ENCODE data around the gene RSPH3. TPM values are rescaled to one million over a fixed set of nuclear protein-coding genes. Genes with fewer than 3 reads are reported as not detected.

Gene RSPH3
- total RNA-seq, 3 donors from 2014 or later (not counting 1 experiment from before 2014, with no cell fraction given): 1.5 to 2.9 (median 2.4) TPM

DNA sequence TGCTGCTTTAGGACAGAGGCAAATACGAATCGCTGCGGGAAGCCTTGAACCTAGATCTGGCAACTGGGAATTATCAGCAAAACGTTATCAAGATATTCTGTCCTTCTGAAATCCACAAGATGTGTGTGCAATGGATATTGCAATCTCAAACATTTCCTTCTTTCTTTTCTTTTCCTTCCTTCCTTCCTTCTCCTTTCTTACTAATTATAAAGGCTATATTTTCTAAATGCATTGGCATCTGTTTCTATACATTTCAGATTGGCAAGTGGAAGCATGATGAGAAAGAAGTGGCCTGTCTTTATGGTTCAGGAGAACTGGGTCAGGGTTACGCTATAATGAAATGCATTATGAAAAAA, 42.8 kb upstream of the RSPH3 start:
- Mint-ChIP-seq H3K4me3 (peak overlapping the region; percentile 98), H3K27me3 (ENCODE audit: low read depth in 2 of 2) (no peaks in the 10 kb centered on the region), H3K9me3 (no peaks in the 10 kb centered on the region), H3K36me3 (peaks cover 37% of the 10 kb centered on the region), H3K27ac (peak overlapping the region; percentile 97), H3K4me1 (peaks cover 68 to 69% of the 10 kb centered on the region in 2 donors)
- WGBS (ENCODE audit: insufficient coverage): 6% methylated on average over 5 of the region's 5 CpGs
- no peak for DNase-seq
- no peak for ATAC-seq
- H3K4me1 ChIP-seq (ENCODE audit: control insufficient read depth, insufficient read depth, low read length): peaks cover 47% of the 10 kb centered on the region
- H3K27ac ChIP-seq (ENCODE audit: low read length): peak overlapping the region; percentile 87
- TF ChIP-seq CTCF (IDR thresholded peaks at IDR 0.05): peak; percentile 68
- peaks cover 57% of the 10 kb centered on the region for H3K36me3 ChIP-seq (ENCODE audit: control insufficient read depth, insufficient read depth, low read length)
- peak overlapping the region; percentile 61 for H3K4me3 ChIP-seq (ENCODE audit: low read length)
- no peaks in the 10 kb centered on the region for H3K9me3 ChIP-seq (ENCODE audit: control insufficient read depth, insufficient read depth, low read length)
- intact Hi-C loops (cut with micrococcal nuclease): loop anchor here (1.0 to 10.0 kb wide), 4 partner anchors 19 to 1898 kb away; no protein-coding TSS in a partner anchor
- H3K27me3 ChIP-seq (ENCODE audit: control insufficient read depth, insufficient read depth, low read length): no peaks in the 10 kb centered on the region

GRCh38 chr6:159042003-159042825, 42.2 kb upstream of the RSPH3 start:
- H3K4me3 Mint-ChIP-seq: peak overlapping the region; percentile 98
- H3K9me3 Mint-ChIP-seq: no peaks in the 10 kb centered on the region
- peak overlapping the region; percentile 97 for H3K27ac Mint-ChIP-seq
- H3K36me3 ChIP-seq (ENCODE audit: control insufficient read depth, insufficient read depth, low read length): peaks cover 63% of the 10 kb centered on the region
- H3K9me3 ChIP-seq (ENCODE audit: control insufficient read depth, insufficient read depth, low read length): no peaks in the 10 kb centered on the region
- H3K4me1 Mint-ChIP-seq: peaks cover 74 to 75% of the 10 kb centered on the region in 2 donors
- H3K4me3 ChIP-seq (ENCODE audit: low read length): peak overlapping the region; percentile 61
- H3K27me3 Mint-ChIP-seq (ENCODE audit: low read depth in 2 of 2): no peaks in the 10 kb centered on the region
- DNase-seq: peak; percentile 62 to 95
- H3K27me3 ChIP-seq (ENCODE audit: control insufficient read depth, insufficient read depth, low read length): no peaks in the 10 kb centered on the region
- H3K27ac ChIP-seq (ENCODE audit: low read length): peak overlapping the region; percentile 87
- H3K4me1 ChIP-seq (ENCODE audit: control insufficient read depth, insufficient read depth, low read length): peaks cover 53% of the 10 kb centered on the region
- peaks cover 43% of the 10 kb centered on the region for H3K36me3 Mint-ChIP-seq
- intact Hi-C loops (cut with micrococcal nuclease): loop anchor here (1.0 to 10.0 kb wide), 4 partner anchors 20 to 1897 kb away; no protein-coding TSS in a partner anchor
- 13% methylated on average over 14 of the region's 14 CpGs for WGBS (ENCODE audit: insufficient coverage)
- TF ChIP-seq CTCF (IDR thresholded peaks at IDR 0.05): peak; percentile 99
- ATAC-seq: peak; percentile 43 to 75 (median 56)

DNA sequence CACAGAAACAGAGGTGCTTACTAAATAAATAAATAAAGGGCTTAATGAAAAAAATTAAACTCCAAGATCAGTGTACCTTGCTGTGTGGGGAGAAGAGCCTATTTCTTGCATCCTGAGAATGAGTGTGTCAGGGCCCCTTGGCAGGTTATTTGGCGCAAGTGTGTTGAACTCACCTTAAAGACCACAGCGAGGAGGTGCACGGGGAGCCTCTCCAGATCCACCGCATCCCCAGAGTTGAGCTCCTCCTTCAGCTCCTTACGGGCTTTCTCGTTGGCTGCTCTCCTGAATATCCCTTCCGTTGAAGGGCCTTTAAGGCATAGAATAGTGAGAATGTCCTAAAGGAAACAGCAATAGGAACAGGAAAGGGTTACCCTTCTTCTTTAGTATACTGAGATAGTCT, 41.2 kb upstream of the RSPH3 start:
- H3K4me3 Mint-ChIP-seq: peak overlapping the region; percentile 98
- H3K36me3 ChIP-seq (ENCODE audit: control insufficient read depth, insufficient read depth, low read length): peaks cover 74% of the 10 kb centered on the region
- DNase-seq (no peak), ATAC-seq (no peak)
- H3K4me1 Mint-ChIP-seq: peaks cover 82 to 84% of the 10 kb centered on the region in 2 donors
- peaks cover 62% of the 10 kb centered on the region for H3K4me1 ChIP-seq (ENCODE audit: control insufficient read depth, insufficient read depth, low read length)
- H3K9me3 ChIP-seq (ENCODE audit: control insufficient read depth, insufficient read depth, low read length): no peaks in the 10 kb centered on the region
- intact Hi-C loops (cut with micrococcal nuclease): loop anchor here (5.0 to 10.0 kb wide), 2 partner anchors 1421 to 1896 kb away; no protein-coding TSS in a partner anchor
- peak overlapping the region; percentile 97 for H3K27ac Mint-ChIP-seq
- no peaks in the 10 kb centered on the region for H3K9me3 Mint-ChIP-seq
- H3K36me3 Mint-ChIP-seq: peaks cover 44% of the 10 kb centered on the region
- WGBS (ENCODE audit: insufficient coverage): 82% methylated on average over 4 of the region's 7 CpGs
- no peak overlapping the region for H3K4me3 ChIP-seq (ENCODE audit: low read length)
- H3K27ac ChIP-seq (ENCODE audit: low read length): peak overlapping the region; percentile 87
- H3K27me3 ChIP-seq (ENCODE audit: control insufficient read depth, insufficient read depth, low read length): no peaks in the 10 kb centered on the region
- H3K27me3 Mint-ChIP-seq (ENCODE audit: low read depth in 2 of 2): no peaks in the 10 kb centered on the region
- TF ChIP-seq CTCF (IDR thresholded peaks at IDR 0.05): no peak

Measured in natural killer cell (primary cell).